GM23338 (cell line): ENCODE data around the gene KDM1A. TPM values are rescaled to one million over a fixed set of nuclear protein-coding genes. Genes with fewer than 3 reads are reported as not detected.

Source experiments
- ATAC-seq: fragments of 200-7000 bp; cut with Tn5 transposase; 3 replicates; pipeline ENCODE4 v1.9.1; 2020
- DNase-seq: peaks from one replicate; pipeline ENCODE4 v3.0.0-alpha.2; 2015; ENCODE audit warnings: low spot score
- H2AFZ ChIP-seq: fragments of 200-600 bp; sonication (generic); 2 replicates; pipeline ENCODE4 v1.8.0; 2016; ENCODE audit warnings: antibody characterized with exemption, mild to moderate bottlenecking, moderate library complexity
- H3F3A ChIP-seq: fragments of 200-600 bp; sonication (generic); replicated peaks from 2 replicates; pipeline ENCODE4 v1.8.0; 2017; ENCODE audit warnings: antibody characterized with exemption, mixed run types, low read depth
- H3K27ac ChIP-seq: fragments of 200-600 bp; sonication (generic); 2 replicates; pipeline ENCODE4 v1.6.1; 2016; ENCODE audit warnings: low read depth
- H3K27me3 ChIP-seq: fragments of 200-600 bp; sonication (generic); 2 replicates; pipeline ENCODE4 v1.8.0; 2016; ENCODE audit warnings: mild to moderate bottlenecking, mixed run types, moderate library complexity; ENCODE audit not compliant: insufficient read depth
- H3K36me3 ChIP-seq: fragments of 200-600 bp; sonication (generic); 2 replicates; pipeline ENCODE4 v1.8.0; 2016; ENCODE audit warnings: mild to moderate bottlenecking; ENCODE audit not compliant: insufficient read depth
- H3K4me1 ChIP-seq: fragments of 200-600 bp; sonication (generic); 2 replicates; pipeline ENCODE4 v1.8.0; 2016; ENCODE audit warnings: mild to moderate bottlenecking, moderate library complexity; ENCODE audit not compliant: insufficient read depth
- H3K4me2 ChIP-seq: fragments of 200-600 bp; sonication (generic); 2 replicates; pipeline ENCODE4 v1.7.1; 2017; ENCODE audit warnings: mixed run types
- H3K4me3 ChIP-seq: fragments of 200-600 bp; sonication (generic); 2 replicates; pipeline ENCODE4 v1.6.1; 2016; ENCODE audit warnings: mixed run types
- H3K79me2 ChIP-seq: fragments of 200-600 bp; sonication (generic); replicated peaks from 2 replicates; pipeline ENCODE4 v1.8.0; 2017; ENCODE audit warnings: mild to moderate bottlenecking; ENCODE audit not compliant: insufficient read depth
- H3K9me2 ChIP-seq: fragments of 200-600 bp; sonication (generic); 2 replicates; pipeline ENCODE4 v1.8.0; 2017; ENCODE audit not compliant: insufficient read depth
- H4K20me1 ChIP-seq: fragments of 200-600 bp; sonication (generic); replicated peaks from 2 replicates; pipeline ENCODE4 v1.8.0; 2017; ENCODE audit warnings: mild to moderate bottlenecking; ENCODE audit not compliant: insufficient read depth
- H3K27ac Mint-ChIP-seq: 2 replicates; pipeline ENCODE4 v1.8.0; 2020; ENCODE audit warnings: inconsistent platforms, mild to moderate bottlenecking, moderate library complexity, mixed read lengths
- H3K27me3 Mint-ChIP-seq: 3 replicates; pipeline ENCODE4 v1.8.0; 2022; ENCODE audit warnings: low read depth, mild to moderate bottlenecking, moderate library complexity, mixed read lengths, inconsistent platforms; ENCODE audit not compliant: insufficient read depth, poor library complexity
- H3K36me3 Mint-ChIP-seq: 3 replicates; pipeline ENCODE4 v1.8.0; 2021; ENCODE audit warnings: low read depth, mild to moderate bottlenecking, inconsistent platforms, moderate library complexity, mixed read lengths
- H3K4me1 Mint-ChIP-seq: 3 replicates; pipeline ENCODE4 v1.8.0; 2020; ENCODE audit warnings: mild to moderate bottlenecking, inconsistent platforms, mixed read lengths
- H3K4me3 Mint-ChIP-seq: 3 replicates; pipeline ENCODE4 v1.8.0; 2021; ENCODE audit warnings: moderate library complexity, mild to moderate bottlenecking, inconsistent platforms, mixed read lengths
- H3K9me3 Mint-ChIP-seq: 3 replicates; pipeline ENCODE4 v1.8.0; 2020; ENCODE audit warnings: moderate library complexity, mild to moderate bottlenecking, inconsistent platforms, mixed read lengths
- CREB1 ChIP-seq: fragments of 250-450 bp; sonication (Bioruptor Pico); IDR thresholded peaks from 2 replicates; pipeline ENCODE4 v1.5.0; 2020; ENCODE audit warnings: low read depth, mild to moderate bottlenecking, moderate library complexity
- ETS1 ChIP-seq: IDR thresholded peaks from 2 replicates; pipeline ENCODE4 v1.6.1; 2016; ENCODE audit warnings: antibody characterized with exemption
- EZH2 ChIP-seq: fragments of 200-600 bp; sonication (generic); IDR thresholded peaks from one replicate; pipeline ENCODE4 v1.8.0; 2017; ENCODE audit warnings: antibody characterized with exemption, mild to moderate bottlenecking, low read depth; ENCODE audit not compliant: unreplicated experiment
- EZH2phosphoT487 ChIP-seq: fragments of 200-600 bp; sonication (generic); IDR thresholded peaks from one replicate; pipeline ENCODE4 v1.8.1; 2018; ENCODE audit warnings: antibody characterized with exemption; ENCODE audit not compliant: unreplicated experiment
- JUNB ChIP-seq: IDR thresholded peaks from one replicate; pipeline ENCODE4 v1.6.1; 2016; ENCODE audit warnings: antibody characterized with exemption; ENCODE audit not compliant: unreplicated experiment
- NANOG ChIP-seq: IDR thresholded peaks from 2 replicates; pipeline ENCODE4 v1.6.1; 2016; ENCODE audit warnings: antibody characterized with exemption, borderline replicate concordance
- POLR2AphosphoS5 ChIP-seq: IDR thresholded peaks from 2 replicates; pipeline ENCODE4 v1.6.1; 2016; ENCODE audit warnings: antibody characterized with exemption, low read depth
- STAT1 ChIP-seq: IDR thresholded peaks from one replicate; pipeline ENCODE4 v1.6.1; 2016; ENCODE audit warnings: antibody characterized with exemption; ENCODE audit not compliant: unreplicated experiment
- ZNF114 ChIP-seq: fragments of 250-450 bp; sonication (Bioruptor Pico); IDR thresholded peaks from 2 replicates; pipeline ENCODE4 v1.5.0; 2020; ENCODE audit warnings: mild to moderate bottlenecking, moderate library complexity
- ZNF331 ChIP-seq: fragments of 250-450 bp; sonication (Bioruptor Pico); IDR thresholded peaks from 2 replicates; pipeline ENCODE4 v1.5.0; 2020; ENCODE audit warnings: low read depth, mild to moderate bottlenecking, moderate library complexity
- ZNF462 ChIP-seq: fragments of 250-450 bp; sonication (Bioruptor Pico); IDR thresholded peaks from 2 replicates; pipeline ENCODE4 v1.5.0; 2020; ENCODE audit warnings: mild to moderate bottlenecking, moderate library complexity
- polyA plus RNA-seq: library from polyadenylated mRNA; unstranded; fragments of >200 nt; fragmentation: Nextera tagmentation; extraction: Ambion mirVana; gene quantifications from 2 replicates; pipeline ENCODE4 v1.2.1, GENCODE V29; 2016
- total RNA-seq: library from RNA; depleted of rRNA; stranded (reverse); fragments of >200 nt; shearing (Covaris generic); gene quantifications from 2 replicates; pipeline ENCODE4 v1.2.3, GENCODE V29; 2014
- TF ChIP-seq, protein P1 (sequence below): IDR thresholded peaks from one replicate; pipeline ENCODE4 v1.6.1; 2018; ENCODE audit warnings: antibody characterized with exemption; ENCODE audit not compliant: unreplicated experiment
- TF ChIP-seq, protein P2 (sequence below), 2 experiments: fragments of 200-600 bp in 1 of 2; sonication (generic) in 1 of 2; conservative IDR thresholded peaks; 2 replicates each; pipeline versions ENCODE4 v1.5.1 to v1.6.1; 2016 to 2017; ENCODE audit warnings: antibody characterized with exemption in 2 of 2, low read depth in 2 of 2, mild to moderate bottlenecking in 2 of 2, moderate library complexity in 1 of 2

Gene KDM1A
- total and polyA plus RNA-seq, 2 experiments from 2014 or later, result 86.4 to 252 TPM

DNA sequence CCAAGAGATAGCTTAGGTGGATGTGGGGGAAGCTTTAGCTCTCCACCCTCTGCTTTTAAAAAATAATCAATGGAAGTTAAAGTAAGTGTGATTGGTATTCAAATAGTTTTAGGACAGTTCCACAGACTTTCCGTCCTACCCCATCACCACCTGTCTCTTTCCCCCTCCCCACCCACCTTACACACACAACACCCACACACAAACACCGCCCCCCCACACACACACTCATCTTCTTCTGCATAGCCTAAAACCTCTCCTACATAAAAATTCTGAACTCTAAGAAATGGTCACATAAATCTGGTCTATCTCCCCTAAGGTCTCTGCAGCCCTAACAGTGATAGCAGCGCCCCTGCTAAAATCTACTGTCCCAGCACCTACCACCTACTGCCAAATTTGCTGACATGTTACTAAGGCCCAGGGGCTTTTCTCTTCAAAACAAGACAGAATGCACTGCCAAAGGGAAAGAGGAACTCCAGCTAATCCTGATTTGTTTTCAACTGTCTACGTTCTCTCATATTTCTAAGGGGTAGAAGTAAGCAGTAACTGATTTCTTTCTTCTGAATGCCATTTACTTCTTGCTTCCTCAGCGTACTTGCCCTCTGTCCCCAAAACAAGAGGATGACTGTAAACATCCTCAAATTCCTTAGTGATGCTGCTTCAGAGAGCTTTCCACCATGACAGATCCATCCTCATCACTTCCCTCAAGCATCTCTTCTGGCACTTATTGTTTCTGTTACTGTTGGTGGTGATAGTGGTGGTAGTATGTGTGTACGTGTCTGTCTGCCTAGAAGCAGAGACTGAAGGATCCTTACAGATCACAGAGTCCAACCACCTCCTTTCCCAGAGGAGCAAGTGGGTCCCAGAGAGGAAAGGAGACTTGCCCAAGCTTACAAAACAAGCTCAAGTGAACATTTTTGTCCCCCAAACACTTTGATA is 92.6 kb downstream of the KDM1A start:
- Mint-ChIP-seq H3K27ac (peak overlapping the region; percentile 1; the same call in 1 of the 2 replicates), H3K27me3 (no peaks in the 10 kb centered on the region), H3K9me3 (no peaks in the 10 kb centered on the region), H3K4me1 (peaks cover 20% of the 10 kb centered on the region; the same call in 2 of the 3 replicates), H3K4me3 (no peak overlapping the region), H3K36me3 (peaks cover 16% of the 10 kb centered on the region)
- Histone ChIP-seq H3K4me3 (no peak overlapping the region), H3K4me1 (peaks cover 8% of the 10 kb centered on the region), H3K36me3 (no peaks in the 10 kb centered on the region; the same call in 1 of the 2 replicates), H3K27ac (0 out of 2 replicates have a peak overlapping the region, but pooled peaks have one; percentile 39), H3K79me2 (peaks cover 91% of the 10 kb centered on the region), H3F3A (no peaks in the 10 kb centered on the region), H3K27me3 (no peaks in the 10 kb centered on the region), H3K4me2 (no peak overlapping the region), H3K9me2 (no peaks in the 10 kb centered on the region), H4K20me1 (peaks cover 78% of the 10 kb centered on the region), H2AFZ (no peak overlapping the region)
- TF ChIP-seq, protein P1, sequence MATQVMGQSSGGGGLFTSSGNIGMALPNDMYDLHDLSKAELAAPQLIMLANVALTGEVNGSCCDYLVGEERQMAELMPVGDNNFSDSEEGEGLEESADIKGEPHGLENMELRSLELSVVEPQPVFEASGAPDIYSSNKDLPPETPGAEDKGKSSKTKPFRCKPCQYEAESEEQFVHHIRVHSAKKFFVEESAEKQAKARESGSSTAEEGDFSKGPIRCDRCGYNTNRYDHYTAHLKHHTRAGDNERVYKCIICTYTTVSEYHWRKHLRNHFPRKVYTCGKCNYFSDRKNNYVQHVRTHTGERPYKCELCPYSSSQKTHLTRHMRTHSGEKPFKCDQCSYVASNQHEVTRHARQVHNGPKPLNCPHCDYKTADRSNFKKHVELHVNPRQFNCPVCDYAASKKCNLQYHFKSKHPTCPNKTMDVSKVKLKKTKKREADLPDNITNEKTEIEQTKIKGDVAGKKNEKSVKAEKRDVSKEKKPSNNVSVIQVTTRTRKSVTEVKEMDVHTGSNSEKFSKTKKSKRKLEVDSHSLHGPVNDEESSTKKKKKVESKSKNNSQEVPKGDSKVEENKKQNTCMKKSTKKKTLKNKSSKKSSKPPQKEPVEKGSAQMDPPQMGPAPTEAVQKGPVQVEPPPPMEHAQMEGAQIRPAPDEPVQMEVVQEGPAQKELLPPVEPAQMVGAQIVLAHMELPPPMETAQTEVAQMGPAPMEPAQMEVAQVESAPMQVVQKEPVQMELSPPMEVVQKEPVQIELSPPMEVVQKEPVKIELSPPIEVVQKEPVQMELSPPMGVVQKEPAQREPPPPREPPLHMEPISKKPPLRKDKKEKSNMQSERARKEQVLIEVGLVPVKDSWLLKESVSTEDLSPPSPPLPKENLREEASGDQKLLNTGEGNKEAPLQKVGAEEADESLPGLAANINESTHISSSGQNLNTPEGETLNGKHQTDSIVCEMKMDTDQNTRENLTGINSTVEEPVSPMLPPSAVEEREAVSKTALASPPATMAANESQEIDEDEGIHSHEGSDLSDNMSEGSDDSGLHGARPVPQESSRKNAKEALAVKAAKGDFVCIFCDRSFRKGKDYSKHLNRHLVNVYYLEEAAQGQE, result no peak
- TF ChIP-seq POLR2AphosphoS5 (no peak), EZH2phosphoT487 (no peak), ETS1 (no peak), ZNF331 (CRISPR knock-in tag) (no peak), CREB1 (CRISPR knock-in tag) (no peak), JUNB (no peak), STAT1 (no peak), NANOG (no peak), ZNF462 (no peak), ZNF114 (CRISPR knock-in tag) (no peak), EZH2 (no peak)
- TF ChIP-seq, protein P2, sequence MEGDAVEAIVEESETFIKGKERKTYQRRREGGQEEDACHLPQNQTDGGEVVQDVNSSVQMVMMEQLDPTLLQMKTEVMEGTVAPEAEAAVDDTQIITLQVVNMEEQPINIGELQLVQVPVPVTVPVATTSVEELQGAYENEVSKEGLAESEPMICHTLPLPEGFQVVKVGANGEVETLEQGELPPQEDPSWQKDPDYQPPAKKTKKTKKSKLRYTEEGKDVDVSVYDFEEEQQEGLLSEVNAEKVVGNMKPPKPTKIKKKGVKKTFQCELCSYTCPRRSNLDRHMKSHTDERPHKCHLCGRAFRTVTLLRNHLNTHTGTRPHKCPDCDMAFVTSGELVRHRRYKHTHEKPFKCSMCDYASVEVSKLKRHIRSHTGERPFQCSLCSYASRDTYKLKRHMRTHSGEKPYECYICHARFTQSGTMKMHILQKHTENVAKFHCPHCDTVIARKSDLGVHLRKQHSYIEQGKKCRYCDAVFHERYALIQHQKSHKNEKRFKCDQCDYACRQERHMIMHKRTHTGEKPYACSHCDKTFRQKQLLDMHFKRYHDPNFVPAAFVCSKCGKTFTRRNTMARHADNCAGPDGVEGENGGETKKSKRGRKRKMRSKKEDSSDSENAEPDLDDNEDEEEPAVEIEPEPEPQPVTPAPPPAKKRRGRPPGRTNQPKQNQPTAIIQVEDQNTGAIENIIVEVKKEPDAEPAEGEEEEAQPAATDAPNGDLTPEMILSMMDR (conservative IDR thresholded peaks at IDR 0.05; ENCODE audit: low read depth in 2 of 2), result no peak
- DNase-seq (no peak), ATAC-seq (peak; percentile 27)
